ENCODE measurements around the gene AACS. TPM values are rescaled to one million over a fixed set of nuclear protein-coding genes. Genes with fewer than 3 reads are reported as not detected.

The AACS gene
- total RNA-seq, 4 donors from 2014 or later, result 14.8 to 24.0 (median 20.1) TPM

DNA sequence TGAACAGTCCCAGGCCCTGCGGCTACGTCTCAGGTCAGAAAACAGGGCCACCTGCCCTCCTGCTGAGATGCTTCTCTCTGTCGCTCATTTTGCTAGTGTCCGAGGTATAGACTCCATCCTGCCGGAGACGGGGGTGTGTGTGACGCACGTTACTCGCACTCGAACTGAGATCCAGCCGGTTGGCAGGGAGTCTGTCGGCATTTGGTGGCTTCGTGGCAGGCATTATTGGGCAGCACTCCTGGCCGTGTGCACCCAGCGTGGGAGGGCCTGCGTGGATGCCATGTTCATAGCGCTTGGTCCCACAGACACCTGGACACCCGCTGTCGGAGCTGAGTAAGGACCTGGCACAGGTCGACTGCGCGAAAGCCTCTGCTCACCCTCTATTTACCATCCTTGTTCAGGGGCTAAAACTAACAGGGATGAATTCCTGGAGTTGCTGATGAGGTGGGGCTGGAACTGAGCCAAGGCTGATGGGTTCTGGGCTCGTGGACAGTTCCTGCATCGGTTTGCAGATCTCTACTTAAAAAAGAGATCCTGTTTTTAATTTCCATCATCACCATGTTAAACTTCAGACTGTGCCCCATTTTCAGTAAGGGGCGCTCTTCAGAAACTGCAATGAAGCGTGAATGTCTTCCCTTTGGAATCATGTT is 28.6 kb downstream of the AACS start:
- Histone ChIP-seq H3K27me3 (no peaks in the 10 kb centered on the region), H3K4me1 (peaks cover 0 to 5% of the 10 kb centered on the region in 2 donors), H3K4me3 (replicated peaks in 1 of 3) (no peak overlapping the region), H3K9me3 (no peaks in the 10 kb centered on the region), H3K27ac (no peak overlapping the region), H3K36me3 (peaks cover 0 to 3% of the 10 kb centered on the region in 2 donors)
- intact Hi-C loops (cut with DNase I), result no loop called here
- TF ChIP-seq, protein P1, sequence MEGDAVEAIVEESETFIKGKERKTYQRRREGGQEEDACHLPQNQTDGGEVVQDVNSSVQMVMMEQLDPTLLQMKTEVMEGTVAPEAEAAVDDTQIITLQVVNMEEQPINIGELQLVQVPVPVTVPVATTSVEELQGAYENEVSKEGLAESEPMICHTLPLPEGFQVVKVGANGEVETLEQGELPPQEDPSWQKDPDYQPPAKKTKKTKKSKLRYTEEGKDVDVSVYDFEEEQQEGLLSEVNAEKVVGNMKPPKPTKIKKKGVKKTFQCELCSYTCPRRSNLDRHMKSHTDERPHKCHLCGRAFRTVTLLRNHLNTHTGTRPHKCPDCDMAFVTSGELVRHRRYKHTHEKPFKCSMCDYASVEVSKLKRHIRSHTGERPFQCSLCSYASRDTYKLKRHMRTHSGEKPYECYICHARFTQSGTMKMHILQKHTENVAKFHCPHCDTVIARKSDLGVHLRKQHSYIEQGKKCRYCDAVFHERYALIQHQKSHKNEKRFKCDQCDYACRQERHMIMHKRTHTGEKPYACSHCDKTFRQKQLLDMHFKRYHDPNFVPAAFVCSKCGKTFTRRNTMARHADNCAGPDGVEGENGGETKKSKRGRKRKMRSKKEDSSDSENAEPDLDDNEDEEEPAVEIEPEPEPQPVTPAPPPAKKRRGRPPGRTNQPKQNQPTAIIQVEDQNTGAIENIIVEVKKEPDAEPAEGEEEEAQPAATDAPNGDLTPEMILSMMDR (IDR thresholded peaks at IDR 0.05), result no peak
- TF ChIP-seq POLR2A (IDR thresholded peaks at IDR 0.05), result no peak
- no peak for DNase-seq
- WGBS, 2 donors, result 83 to 92% methylated on average over 10 to 20 of the region's 26 CpGs

DNA sequence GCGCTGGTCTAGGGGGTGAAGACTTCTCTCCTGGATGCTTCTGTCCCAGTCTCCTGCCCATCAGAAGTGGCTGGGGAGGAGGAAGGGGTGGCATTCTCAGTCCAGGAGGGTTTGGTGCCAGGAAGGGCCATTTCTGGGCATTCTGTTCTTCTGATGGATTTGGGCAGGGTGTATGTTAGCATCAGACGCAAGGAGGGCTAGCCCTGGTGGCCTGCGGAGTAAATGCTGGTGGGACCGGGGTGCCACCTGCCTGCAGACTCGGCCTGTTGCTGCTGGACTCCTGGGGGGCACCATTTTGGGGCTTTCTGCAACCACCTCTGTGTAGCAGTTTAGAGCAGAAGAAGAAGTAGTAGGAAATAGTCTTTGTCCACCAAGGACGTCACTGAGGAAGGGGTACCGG is 31.7 kb downstream of the AACS start:
- H3K9me3 ChIP-seq, result no peaks in the 10 kb centered on the region
- no peak for DNase-seq
- H3K27me3 ChIP-seq, result no peaks in the 10 kb centered on the region
- TF ChIP-seq, protein P1 (IDR thresholded peaks at IDR 0.05), result no peak
- no peak for TF ChIP-seq POLR2A (IDR thresholded peaks at IDR 0.05)
- intact Hi-C loops (cut with DNase I), result no loop called here
- H3K4me1 ChIP-seq, result peaks cover 0 to 5% of the 10 kb centered on the region in 2 donors
- WGBS, 2 donors, result 92% methylated on average over 7 of the region's 7 CpGs
- no peak overlapping the region for H3K27ac ChIP-seq
- no peaks in the 10 kb centered on the region for H3K36me3 ChIP-seq
- no peak overlapping the region for H3K4me3 ChIP-seq (replicated peaks in 1 of 3)

DNA sequence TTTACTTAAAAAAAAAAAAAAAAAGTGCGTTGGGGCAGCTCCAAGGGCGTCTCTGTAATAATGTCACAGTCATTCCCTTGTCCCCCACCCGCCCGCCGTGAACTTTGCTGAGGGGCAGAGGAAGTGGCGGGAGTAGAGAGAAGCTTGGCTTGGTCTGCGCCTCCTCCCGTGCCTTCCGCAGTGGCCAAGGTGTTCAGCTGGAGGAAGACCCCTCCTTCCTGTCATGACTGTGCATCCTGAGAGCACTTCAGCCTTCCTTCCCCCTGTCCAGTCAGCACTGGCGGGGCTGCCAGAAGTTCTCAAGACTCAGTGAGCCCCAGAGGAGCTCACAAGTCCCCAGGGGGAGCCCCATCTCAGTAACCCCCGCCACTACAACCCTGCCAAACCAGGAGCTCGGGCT is 32.2 kb downstream of the AACS start:
- intact Hi-C loops (cut with DNase I), result no loop called here
- WGBS, 2 donors, result 66 to 83% methylated on average over 12 of the region's 12 CpGs

DNA sequence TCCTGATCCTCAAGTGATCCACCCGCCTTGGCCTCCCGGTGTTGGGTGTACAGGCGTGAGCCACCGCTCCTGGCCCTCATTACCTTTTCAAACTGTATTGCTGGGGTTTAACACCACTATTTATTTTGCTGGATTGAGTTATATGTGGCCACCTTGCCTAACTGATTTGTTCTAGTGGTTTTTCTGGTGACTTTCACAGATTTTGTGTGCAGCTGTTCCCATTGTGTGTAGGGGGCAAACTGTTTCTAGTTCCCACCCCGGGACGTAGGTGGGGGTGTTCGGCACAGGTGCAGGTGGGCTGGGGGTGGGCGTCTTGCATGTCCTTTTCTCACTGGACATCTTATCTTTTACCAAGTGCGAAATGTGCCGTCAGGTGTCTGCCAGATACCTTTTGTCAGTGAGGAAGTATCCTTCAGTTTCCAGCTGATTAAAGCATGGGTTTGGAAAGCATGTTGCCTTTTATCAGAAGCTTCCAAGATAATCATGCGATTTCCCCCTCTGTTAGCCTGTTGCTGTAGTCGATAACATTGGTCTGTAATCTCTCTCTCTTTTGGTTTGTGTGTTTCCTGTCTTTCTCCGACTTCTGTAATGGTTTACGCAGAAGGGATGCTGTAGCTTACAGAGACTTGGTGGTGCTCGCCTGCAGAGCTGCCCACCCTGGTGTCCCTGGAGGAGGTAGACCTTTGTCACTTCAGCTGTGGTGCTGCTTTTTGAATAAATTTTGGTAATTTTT is 33.6 kb downstream of the AACS start:
- Histone ChIP-seq H3K9me3 (no peaks in the 10 kb centered on the region), H3K27me3 (no peaks in the 10 kb centered on the region), H3K36me3 (peaks cover 0 to 4% of the 10 kb centered on the region in 2 donors), H3K27ac (no peak overlapping the region), H3K4me1 (peaks cover 0 to 5% of the 10 kb centered on the region in 2 donors), H3K4me3 (replicated peaks in 1 of 3) (no peak overlapping the region)
- TF ChIP-seq POLR2A (IDR thresholded peaks at IDR 0.05), result no peak
- TF ChIP-seq, protein P1 (IDR thresholded peaks at IDR 0.05), result no peak
- intact Hi-C loops (cut with DNase I), result no loop called here
- WGBS, 2 donors, result 78 to 81% methylated on average over 15 of the region's 15 CpGs
- no peak for DNase-seq

More for the DNA sequence above, 32.2 kb downstream of the AACS start:
- Histone ChIP-seq H3K36me3 (no peaks in the 10 kb centered on the region), H3K9me3 (no peaks in the 10 kb centered on the region), H3K27me3 (no peaks in the 10 kb centered on the region), H3K27ac (no peak overlapping the region), H3K4me1 (peaks cover 0 to 5% of the 10 kb centered on the region in 2 donors), H3K4me3 (replicated peaks in 1 of 3) (no peak overlapping the region)
- TF ChIP-seq, protein P1 (IDR thresholded peaks at IDR 0.05), result no peak
- no peak for TF ChIP-seq POLR2A (IDR thresholded peaks at IDR 0.05)
- no peak for DNase-seq

DNA sequence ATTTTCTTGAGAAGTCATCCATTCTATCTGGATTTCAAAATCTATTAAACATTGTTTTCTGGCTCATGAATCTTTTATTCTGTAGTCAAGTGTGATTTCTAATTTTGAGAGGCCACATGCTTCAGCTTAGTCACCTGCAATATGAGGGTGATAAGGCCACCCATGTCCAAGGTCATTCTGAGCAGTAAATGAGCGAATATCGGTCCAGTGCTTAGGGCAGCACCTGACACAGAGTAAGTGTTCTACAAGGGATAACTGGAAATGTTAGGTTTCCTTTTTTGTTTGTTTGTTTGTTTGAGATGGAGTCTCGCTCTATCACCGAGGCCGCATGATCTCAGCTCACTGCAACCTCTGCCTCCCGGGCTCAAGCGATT is 34.2 kb downstream of the AACS start:
- peaks cover 0 to 5% of the 10 kb centered on the region in 2 donors for H3K4me1 ChIP-seq
- intact Hi-C loops (cut with DNase I), result no loop called here
- no peak overlapping the region for H3K4me3 ChIP-seq (replicated peaks in 1 of 3)
- no peak overlapping the region for H3K27ac ChIP-seq
- no peaks in the 10 kb centered on the region for H3K9me3 ChIP-seq
- DNase-seq, result no peak
- TF ChIP-seq POLR2A (IDR thresholded peaks at IDR 0.05), result no peak
- TF ChIP-seq, protein P1 (IDR thresholded peaks at IDR 0.05), result no peak
- WGBS, 2 donors, result 95 to 98% methylated on average over 7 of the region's 7 CpGs
- no peaks in the 10 kb centered on the region for H3K27me3 ChIP-seq
- H3K36me3 ChIP-seq, result peaks cover 0 to 4% of the 10 kb centered on the region in 2 donors

Data from thyroid gland (tissue), 4 donors.